ENCODE data around the gene LPP.

The LPP gene

DNA sequence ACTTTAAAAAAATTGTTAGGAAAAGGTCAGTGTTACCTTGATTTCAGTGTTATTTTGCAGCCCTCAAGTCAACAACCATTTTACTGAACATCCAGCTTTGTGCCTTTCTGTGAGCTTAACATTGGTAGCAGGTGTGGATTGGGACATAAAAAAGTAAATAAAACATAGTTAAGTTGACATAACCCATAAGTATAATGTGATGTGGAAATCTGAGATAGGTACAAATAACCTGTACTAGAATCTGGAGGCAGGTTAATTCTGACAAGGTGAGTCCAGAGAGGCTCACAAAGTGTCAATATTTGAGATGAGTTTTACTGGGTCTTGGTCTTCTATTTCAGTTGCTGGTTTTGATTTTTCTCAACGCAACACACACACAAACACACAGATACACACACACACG, 151.3 kb downstream of the LPP start:
- DNase-seq, result no peak
- no peak for TF ChIP-seq GATA1 (IDR thresholded peaks at IDR 0.05; ENCODE audit: low read depth, low read length)

DNA sequence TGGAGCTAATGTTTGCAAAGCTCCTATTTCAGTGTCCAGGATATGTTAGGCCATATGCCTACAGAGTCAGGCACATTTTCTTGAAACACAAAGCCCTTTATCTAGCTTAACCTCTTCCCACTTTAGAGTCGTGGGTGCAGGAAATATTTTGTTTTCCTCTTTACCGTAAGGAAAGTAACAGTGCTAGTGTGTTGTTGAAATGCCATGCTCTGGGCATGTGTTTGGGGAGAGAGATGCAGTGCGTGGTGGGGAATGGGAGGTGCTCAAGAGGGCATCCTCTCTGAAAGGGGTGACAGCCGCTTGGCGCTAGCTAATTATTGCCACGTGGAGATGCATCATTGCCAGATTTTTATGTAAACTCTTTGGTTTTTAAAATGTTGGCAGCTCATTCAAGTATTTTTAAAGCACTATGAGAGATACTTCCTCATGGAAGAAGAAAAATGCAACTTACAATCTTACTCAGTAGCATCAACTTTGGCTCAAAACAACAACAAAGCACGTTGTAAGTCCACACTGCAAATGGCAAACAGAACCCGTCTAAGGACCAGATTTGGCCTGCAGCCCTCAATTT, 152.6 kb downstream of the LPP start:
- no peak for DNase-seq
- no peak for TF ChIP-seq POLR2A (IDR thresholded peaks at IDR 0.05; ENCODE audit: low read length)
- TF ChIP-seq GATA1 (IDR thresholded peaks at IDR 0.05; ENCODE audit: low read depth, low read length), result no peak

DNA sequence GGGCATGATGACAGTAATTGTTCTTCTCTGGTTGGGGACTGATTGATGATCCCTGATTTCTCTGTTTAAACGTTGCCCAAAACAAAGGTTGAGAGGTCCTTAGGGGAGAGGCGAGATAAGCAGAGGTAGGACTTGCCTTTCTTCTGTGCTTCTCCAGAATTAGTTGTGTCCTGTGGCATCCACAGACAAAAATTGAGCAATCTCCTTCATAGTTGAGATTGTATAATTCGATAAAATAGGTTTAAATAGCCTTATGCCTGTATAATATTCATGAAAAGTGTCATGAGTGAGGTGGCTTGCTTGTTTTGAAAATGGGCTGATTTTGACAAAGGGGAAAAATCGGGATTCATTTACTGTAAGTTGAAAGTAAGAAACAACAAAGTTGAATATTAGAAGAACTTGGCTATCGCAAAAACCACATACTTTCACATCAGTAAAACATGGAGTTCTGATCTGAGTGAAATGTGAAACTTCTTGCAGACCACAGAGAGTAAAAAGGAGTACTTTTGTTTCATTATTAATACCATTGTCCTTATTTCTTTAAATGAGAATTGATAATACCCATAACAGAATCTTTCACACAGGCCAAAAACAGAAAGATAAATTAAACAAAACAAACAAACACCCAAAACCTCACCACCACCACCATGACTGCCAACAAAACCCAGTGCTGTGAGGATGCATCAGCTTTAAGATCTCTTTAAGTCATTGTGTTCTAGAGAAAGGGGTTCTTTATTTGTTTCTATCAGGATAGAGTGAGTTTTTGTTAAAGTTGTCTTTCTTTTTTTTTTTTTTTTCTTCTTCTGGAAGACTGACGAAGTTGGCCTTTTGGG, 155.7 kb downstream of the LPP start:
- TF ChIP-seq GATA1 (IDR thresholded peaks at IDR 0.05; ENCODE audit: low read depth, low read length) (no peak), POLR2A (IDR thresholded peaks at IDR 0.05; ENCODE audit: low read length) (no peak)
- DNase-seq, result no peak

DNA sequence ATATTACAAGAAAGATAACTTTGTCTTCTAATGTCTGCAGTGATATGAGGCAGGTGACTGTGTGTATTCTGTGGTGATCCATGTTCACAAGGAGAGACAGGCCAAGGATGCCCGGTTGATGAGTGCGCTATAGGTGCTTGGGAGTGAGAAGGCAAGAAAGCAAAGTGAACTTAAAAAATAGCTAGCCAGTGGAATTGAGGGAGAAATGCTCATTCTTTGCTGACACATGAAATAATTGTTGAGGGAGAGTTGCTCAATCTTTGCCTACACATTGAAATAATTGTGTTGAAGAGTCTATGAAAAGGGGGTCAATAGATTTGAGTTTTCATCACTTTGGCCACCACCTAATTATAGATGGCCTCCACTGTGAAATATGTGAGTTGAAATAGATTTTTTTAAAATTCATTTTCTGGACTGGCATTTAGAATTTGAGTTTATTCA, 156.3 kb downstream of the LPP start:
- DNase-seq, result no peak

DNA sequence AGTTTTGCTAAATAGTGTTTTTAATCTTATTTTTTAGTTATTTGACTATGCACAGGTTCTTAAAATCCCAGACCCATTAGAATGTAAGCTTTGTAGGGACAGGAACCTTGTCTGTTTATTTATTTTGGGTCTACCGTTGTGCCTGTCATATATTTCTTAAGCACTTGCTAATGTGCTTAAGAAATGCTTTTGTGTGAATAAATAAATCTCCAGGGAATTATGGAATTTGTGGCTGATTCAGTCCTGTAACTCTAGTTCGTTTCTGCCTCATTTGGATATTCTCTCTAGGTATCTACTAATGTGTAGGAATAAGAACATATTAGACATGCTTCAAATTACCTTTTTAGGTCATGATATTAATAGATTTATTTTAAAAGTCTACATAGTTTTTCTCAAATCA, 161.6 kb downstream of the LPP start:
- no peak for DNase-seq
- no peak for TF ChIP-seq GATA1 (IDR thresholded peaks at IDR 0.05; ENCODE audit: low read depth, low read length)
- TF ChIP-seq POLR2A (IDR thresholded peaks at IDR 0.05; ENCODE audit: low read length), result no peak

More for the DNA sequence above, 156.3 kb downstream of the LPP start:
- TF ChIP-seq POLR2A (IDR thresholded peaks at IDR 0.05; ENCODE audit: low read length), result no peak
- TF ChIP-seq GATA1 (IDR thresholded peaks at IDR 0.05; ENCODE audit: low read depth, low read length), result no peak

DNA sequence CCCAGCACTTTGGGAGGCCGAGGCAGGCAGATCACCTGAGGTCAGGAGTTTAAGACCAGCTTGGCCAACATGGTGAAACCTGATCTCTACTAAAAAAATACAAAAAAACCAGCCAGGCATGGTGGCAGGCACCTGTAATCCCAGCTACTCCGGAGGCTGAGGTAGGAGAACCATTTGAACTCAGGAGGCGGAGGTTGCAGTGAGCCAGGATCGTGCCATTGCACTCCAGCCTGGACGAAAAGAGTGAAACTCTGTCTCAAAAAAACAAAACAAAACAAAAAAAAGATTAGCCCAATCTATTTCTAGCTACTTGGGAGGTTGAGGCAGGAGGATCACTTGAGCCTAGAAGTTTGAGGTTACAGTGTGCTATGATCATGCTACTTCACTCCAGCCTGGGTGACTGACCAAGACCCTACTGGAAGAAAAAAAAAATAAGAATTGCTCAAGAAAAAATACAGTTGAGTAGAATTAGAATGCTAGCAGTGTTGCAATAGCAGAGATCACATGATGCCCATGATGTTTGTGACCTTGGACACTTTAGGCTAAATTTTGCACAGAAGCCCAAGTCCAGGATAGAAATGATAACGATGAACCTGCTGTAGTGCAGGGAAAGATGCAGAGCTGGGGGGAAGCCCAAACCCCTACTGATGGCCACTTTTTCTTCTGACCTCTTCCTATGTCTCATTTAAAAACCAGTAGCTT, 162.2 kb downstream of the LPP start:
- no peak for DNase-seq
- no peak for TF ChIP-seq GATA1 (IDR thresholded peaks at IDR 0.05; ENCODE audit: low read depth, low read length)

DNA sequence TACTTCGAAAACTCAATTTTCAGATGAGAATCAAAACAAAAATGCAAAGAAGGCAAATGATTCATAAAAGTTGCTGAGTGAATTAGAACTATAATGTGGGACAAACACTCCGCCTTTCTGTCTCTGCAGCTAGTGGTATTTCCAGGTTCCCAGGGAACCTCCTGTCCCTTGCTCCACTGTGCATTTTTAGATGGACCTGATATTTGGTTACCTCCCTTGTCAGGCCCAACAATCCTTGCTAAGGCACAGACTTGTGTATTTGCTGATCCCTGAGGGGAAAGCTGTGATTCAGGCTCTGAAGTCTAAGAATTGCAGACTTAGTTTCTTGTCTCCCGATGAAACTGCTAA, 162.7 kb downstream of the LPP start:
- no peak for TF ChIP-seq POLR2A (IDR thresholded peaks at IDR 0.05; ENCODE audit: low read length)
- TF ChIP-seq GATA1 (IDR thresholded peaks at IDR 0.05; ENCODE audit: low read depth, low read length), result no peak
- no peak for DNase-seq

DNA sequence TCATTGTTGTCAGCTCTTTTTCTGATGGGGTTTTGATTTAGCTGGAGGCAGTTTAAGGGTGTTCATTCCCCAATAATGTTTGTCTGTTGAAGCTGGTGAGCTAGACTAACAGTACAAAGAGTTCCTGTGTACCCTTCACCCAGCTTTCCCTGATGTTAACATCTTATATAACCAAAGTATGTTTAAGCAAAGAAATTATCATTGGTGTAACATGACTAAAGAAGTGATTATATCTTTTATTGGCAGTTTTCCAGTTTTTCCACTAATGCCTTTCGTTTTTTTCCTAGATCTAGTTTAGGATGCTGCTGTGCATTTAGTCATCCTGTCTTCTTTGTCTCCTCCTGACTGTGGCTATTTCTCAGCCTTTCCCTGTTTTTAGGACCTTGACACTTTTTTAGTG, 165.6 kb downstream of the LPP start:
- DNase-seq, result no peak

DNA sequence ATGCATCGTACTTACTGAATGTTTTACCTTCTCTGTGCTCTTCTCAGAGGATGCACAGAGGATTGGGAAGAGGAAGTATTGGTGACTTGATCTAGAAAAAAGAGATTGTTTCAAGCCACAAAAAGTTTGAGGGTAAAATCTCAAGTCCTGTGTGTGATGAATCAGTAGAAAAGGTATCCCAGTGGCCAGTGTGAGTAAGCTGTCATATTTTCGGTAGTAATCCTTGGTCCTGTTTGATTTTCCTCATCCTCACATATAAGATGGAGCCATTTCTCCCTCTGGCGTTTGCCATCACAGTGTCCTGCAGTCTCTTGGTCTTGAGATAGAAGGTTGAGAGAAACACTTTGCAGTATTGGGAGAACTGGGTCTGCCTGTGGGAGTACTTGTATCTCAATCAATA, 166.8 kb downstream of the LPP start:
- DNase-seq, result no peak
- TF ChIP-seq POLR2A (IDR thresholded peaks at IDR 0.05; ENCODE audit: low read length) (no peak), GATA1 (IDR thresholded peaks at IDR 0.05; ENCODE audit: low read depth, low read length) (no peak)

More for the DNA sequence above, 165.6 kb downstream of the LPP start:
- no peak for TF ChIP-seq POLR2A (IDR thresholded peaks at IDR 0.05; ENCODE audit: low read length)
- no peak for TF ChIP-seq GATA1 (IDR thresholded peaks at IDR 0.05; ENCODE audit: low read depth, low read length)

DNA sequence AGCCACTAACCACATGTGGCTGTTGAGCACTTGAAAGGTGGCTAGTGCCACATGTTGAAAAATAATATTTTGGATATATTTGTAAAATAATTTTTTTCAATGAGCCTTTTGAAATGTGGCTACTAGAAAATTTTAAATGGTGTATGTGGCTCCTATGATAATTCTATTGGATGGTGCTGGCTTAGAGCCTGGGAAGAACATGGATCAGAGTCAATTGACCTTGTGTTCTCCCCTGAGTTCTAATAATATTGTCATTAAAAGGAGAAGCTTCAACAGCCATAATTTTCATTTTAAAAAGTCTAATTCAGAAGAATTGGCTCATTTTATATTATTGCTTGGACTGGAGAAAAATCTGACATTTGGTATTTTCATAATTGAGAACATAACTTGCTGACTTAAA, 167.3 kb downstream of the LPP start:
- DNase-seq, result no peak
- TF ChIP-seq POLR2A (IDR thresholded peaks at IDR 0.05; ENCODE audit: low read length) (no peak), GATA1 (IDR thresholded peaks at IDR 0.05; ENCODE audit: low read depth, low read length) (no peak)

DNA sequence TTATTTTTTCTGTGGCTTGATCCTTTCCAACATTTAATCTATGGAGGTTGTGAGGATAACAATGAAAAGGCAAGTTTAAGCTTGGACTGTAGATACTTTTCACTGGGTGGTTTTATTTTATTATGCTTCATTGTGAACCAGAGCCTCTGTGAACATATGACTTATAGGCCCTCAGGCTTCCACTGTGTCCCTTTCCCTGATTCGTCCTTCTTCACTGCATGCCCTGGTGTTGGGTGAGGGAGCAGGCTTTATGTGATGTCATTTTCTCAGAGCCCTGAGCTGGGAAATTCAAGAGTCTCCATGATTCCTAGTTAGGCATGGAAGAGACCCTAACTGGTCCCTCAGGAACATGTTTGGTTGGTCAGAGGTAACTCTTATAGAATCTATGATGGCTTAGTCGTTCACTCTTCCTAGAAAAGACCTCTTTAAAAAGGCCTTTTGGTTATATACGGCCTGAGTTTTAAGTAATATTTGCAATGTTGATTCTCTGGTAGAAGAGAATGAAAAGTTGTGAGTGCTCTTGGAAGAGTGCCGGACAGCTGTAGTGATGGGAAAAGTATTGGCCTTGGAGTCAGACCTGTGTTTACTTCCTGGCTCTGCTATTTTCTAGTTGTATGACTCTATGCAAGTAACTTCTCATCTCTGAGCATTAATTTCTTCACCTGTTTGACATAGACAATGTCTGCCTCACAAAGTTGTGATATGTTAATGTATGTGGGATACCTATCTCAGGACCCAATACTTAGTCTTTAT, 168.4 kb downstream of the LPP start:
- DNase-seq, result no peak
- TF ChIP-seq POLR2A (IDR thresholded peaks at IDR 0.05; ENCODE audit: low read length) (no peak), GATA1 (IDR thresholded peaks at IDR 0.05; ENCODE audit: low read depth, low read length) (no peak)

DNA sequence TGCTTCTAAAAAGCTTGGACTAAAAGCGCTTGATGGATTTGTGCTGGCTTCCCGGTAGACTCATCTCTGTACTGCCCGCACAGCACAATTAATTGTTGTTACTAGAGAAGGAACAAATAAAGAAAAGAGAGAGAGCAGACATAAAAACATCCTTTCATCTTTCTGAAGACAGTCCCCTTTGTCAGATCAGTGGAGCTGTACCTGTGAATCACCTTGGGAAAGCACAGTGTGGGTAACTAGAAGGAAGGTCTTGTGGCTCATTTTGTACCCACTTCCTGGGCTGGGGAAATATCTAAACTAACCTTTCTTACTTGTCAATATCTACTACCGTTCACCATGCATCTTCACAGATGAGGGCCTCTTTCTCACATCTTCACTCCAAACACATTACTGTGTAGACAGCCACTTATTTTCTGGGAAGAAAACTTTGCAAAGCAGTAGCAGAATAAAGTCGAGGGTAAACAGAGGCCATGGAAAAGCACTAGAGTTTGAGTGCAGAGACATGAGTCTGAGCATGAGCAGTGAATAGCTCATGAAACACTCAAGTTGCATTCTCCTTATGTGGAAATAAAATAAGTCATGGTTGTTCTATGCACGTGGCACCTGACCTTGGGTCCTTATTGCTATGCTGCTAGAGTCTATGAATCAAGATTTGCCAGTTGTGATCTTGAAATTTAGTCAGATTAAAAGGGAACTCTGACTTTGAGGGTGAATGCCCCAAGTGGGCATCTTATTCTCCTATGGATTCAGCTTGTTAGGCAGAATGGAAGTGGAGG, 169.3 kb downstream of the LPP start:
- no peak for DNase-seq
- TF ChIP-seq POLR2A (IDR thresholded peaks at IDR 0.05; ENCODE audit: low read length) (no peak), GATA1 (IDR thresholded peaks at IDR 0.05; ENCODE audit: low read depth, low read length) (no peak)

DNA sequence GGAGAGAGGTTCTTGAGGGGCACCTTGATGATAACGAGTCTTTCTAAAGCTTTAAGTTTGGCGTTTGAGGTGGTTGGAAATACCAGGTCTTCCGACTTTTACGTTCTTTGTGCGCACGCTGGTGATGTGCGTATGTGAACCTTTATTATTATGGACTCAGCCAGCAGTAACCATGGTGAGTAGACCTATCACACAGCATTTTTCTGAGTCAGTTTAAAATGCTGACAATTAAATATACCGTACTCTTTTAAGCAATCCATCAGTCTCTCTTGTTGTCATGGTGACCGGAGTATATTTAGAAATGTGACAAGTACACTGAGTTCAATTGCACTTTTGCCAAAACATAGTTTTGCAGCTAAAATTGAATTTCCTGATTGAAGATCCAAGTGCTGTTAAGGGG, 172.2 kb downstream of the LPP start:
- TF ChIP-seq POLR2A (IDR thresholded peaks at IDR 0.05; ENCODE audit: low read length) (no peak), GATA1 (IDR thresholded peaks at IDR 0.05; ENCODE audit: low read depth, low read length) (no peak)
- no peak for DNase-seq
